Stomach (tissue), 9 donors: ENCODE measurements around the gene IZUMO2. TPM values are rescaled to one million over a fixed set of nuclear protein-coding genes. Genes with fewer than 3 reads are reported as not detected.
A peak's percentile ranks its signal among the peaks of the same experiment; 100 is the strongest.

Experiments used
- DNase-seq, 2 donors: peaks; one replicate each; pipeline versions ENCODE4 v3.0.0 to v3.0.0-alpha.2; 2013 to 2019
- H3K27ac ChIP-seq, 5 donors: fragments of 200-600 bp in 4 of 5; sonication (generic) in 4 of 5; one replicate each; pipeline ENCODE4 v1.5.1; 2013 to 2019; ENCODE audit warnings: mild to moderate bottlenecking in 1 of 5, moderate library complexity in 1 of 5
- H3K27me3 ChIP-seq, 3 donors: fragments of 200-600 bp; sonication (generic); one replicate each; pipeline ENCODE4 v1.5.1; 2017 to 2019; ENCODE audit warnings: mixed run types in 1 of 3
- H3K36me3 ChIP-seq, 4 donors: fragments of 200-600 bp; sonication (generic); 1 replicate in 3 of 4; 2 replicates in 1 of 4; pipeline ENCODE4 v1.5.1; 2016 to 2019
- H3K4me1 ChIP-seq, 4 donors: fragments of 200-600 bp; sonication (generic); one replicate each; pipeline ENCODE4 v1.5.1; 2016 to 2019
- H3K4me3 ChIP-seq, 4 donors: fragments of 200-600 bp; sonication (generic) in 3 of 4; one replicate each; pipeline ENCODE4 v1.5.1; 2016 to 2019; ENCODE audit warnings: mild to moderate bottlenecking in 1 of 4
- H3K9me3 ChIP-seq, 4 donors: fragments of 200-600 bp; sonication (generic); one replicate each; pipeline ENCODE4 v1.5.1; 2016 to 2019
- CTCF ChIP-seq, 7 experiments: fragments of 450-650 bp in 4 of 7; fragments of 200-600 bp in 3 of 7; sonication (generic) in 3 of 7; IDR thresholded peaks; one replicate each; pipeline ENCODE4 v1.5.1; 2016 to 2019; ENCODE audit warnings: antibody characterized with exemption in 7 of 7, control low read depth in 2 of 7, mild to moderate bottlenecking in 1 of 7
- EP300 ChIP-seq: sonication (generic); formaldehyde crosslinking; IDR thresholded peaks from one replicate; pipeline ENCODE4 v1.6.1; 2017; ENCODE audit warnings: antibody characterized with exemption
- POLR2A ChIP-seq, 4 donors: fragments of 450-650 bp; IDR thresholded peaks; one replicate each; pipeline ENCODE4 v1.6.1; 2016; ENCODE audit warnings: antibody characterized with exemption in 4 of 4, control low read depth in 2 of 4, mild to moderate bottlenecking in 1 of 4, moderate library complexity in 1 of 4
- POLR2AphosphoS5 ChIP-seq, 3 donors: sonication (generic); formaldehyde crosslinking; IDR thresholded peaks; one replicate each; pipeline ENCODE4 v1.6.1; 2016; ENCODE audit warnings: antibody characterized with exemption in 3 of 3
- WGBS, 5 donors: extraction: QIAGEN DNeasy Blood & Tissue Kit in 3 of 5; methylation state at CpG; one replicate each; pipeline versions ENCODE4 v1.1.5 to v1.1.7; 2013 to 2018; 5-methylcytosine and 5-hydroxymethylcytosine counted together
- intact Hi-C: fragments of 100-400 bp; cut with DNase I; formaldehyde crosslinking; loops from one replicate; pipeline ENCODE4 v1.15.1; 2023; ENCODE audit warnings: low total_unique reads
- polyA plus RNA-seq, 3 donors: library from polyadenylated mRNA; stranded (reverse); fragments of 200-250 nt; gene quantifications; one replicate each; pipeline ENCODE4 v1.2.3, GENCODE V29; 2013
- total RNA-seq, 5 donors: library from RNA; depleted of rRNA; stranded (reverse); fragments of >200 nt; gene quantifications; one replicate each; pipeline versions ENCODE4 v1.1.0 to v1.2.3, GENCODE V29; 2014 to 2016
- donor health status: healthy with polysubstance abuse.
- donor health status: Bipolar disorder and iron deficiency.
- donor health status: healthy.

IZUMO2 gene
- total and polyA plus RNA-seq, 8 donors, result not detected

DNA sequence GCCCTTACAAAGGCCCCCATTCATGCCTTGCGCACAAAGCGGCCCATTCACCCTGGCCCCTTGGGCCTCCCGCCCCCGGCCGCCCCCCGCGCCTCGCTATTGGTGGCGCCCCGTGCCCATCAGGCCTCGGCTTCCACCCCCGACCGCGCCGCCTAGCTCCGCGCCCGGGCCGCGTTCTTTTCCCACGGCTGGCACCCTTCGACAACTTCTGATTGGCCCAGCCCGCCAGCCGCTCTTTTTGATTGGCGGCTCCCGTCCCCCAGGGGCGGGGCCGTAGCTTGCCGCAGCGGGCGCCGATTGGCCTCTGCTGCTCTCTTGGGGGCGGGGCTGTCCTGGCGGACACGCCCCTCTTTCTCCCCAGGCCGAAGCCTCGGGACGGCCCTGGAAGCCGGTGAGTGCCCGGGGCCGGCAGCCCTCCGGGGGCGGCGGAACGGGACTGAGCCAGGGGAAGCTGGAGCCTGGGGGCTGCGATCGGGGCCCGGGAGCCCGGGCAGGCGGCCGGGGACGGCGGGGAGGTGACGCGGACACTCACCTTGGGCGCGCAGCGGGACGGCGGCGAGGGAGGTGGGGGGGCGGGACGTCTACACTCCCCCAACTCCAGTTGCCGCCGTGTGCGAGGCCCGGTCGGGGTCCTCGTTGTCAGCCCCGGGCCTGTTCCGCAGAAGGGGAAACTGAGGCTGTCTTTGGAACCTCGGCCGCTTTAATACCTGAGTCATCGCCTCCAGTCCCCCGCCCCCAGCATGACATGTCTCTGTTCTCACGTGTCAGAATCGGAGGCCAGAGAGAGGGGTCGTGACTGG is 40.4 kb upstream of the IZUMO2 start, which contains the start of gene MYH14:
Gene MYH14, plus strand, starts transcription at position 342 of the 800 bp plus-strand sequence. CDS start 6,744 bp downstream, outside the sequence.
- intact Hi-C loops, result no loop called here
- Histone ChIP-seq H3K27me3 (peaks cover 0 to 77% (median 41%) of the 10 kb centered on the region in 3 donors), H3K36me3 (no peaks in the 10 kb centered on the region), H3K4me3 (peak within 1 kb of the TSS; percentile 55 to 64 (median 58)), H3K4me1 (peaks cover 9 to 45% (median 39%) of the 10 kb centered on the region in 4 donors), H3K27ac (peak within 1 kb of the TSS; percentile 87 to 91 (median 88)), H3K9me3 (no peaks in the 10 kb centered on the region)
- peak; percentile 96 to 97 for DNase-seq
- 3 to 10% (median 4%) methylated on average over 8 to 78 of the region's 78 CpGs for WGBS, 5 donors
- TF ChIP-seq POLR2AphosphoS5 (IDR thresholded peaks at IDR 0.05) (peak in 2 of 3 donors; percentile 51 to 58), POLR2A (IDR thresholded peaks at IDR 0.05) (no peak), EP300 (no peak)

GRCh38 chr19:50202962-50203280 is 39.8 kb upstream of the IZUMO2 start:
- WGBS, 5 donors, result 6 to 16% (median 8%) methylated on average over 15 to 18 of the region's 18 CpGs
- DNase-seq, result no peak
- Histone ChIP-seq H3K4me1 (peaks cover 9 to 46% (median 41%) of the 10 kb centered on the region in 4 donors), H3K4me3 (peak overlapping the region; percentile 55 to 64 (median 58)), H3K36me3 (no peaks in the 10 kb centered on the region), H3K27me3 (peaks cover 0 to 75% (median 41%) of the 10 kb centered on the region in 3 donors), H3K27ac (peak overlapping the region in 3 of 5 donors; percentile 37 to 91 (median 88)), H3K9me3 (no peaks in the 10 kb centered on the region)
- TF ChIP-seq CTCF (IDR thresholded peaks at IDR 0.05), result no peak
- TF ChIP-seq POLR2A (IDR thresholded peaks at IDR 0.05), result no peak
- no peak for TF ChIP-seq EP300
- intact Hi-C loops, result no loop called here

- Histone ChIP-seq H3K27ac (no peak overlapping the region), H3K36me3 (no peaks in the 10 kb centered on the region), H3K4me3 (no peak overlapping the region), H3K9me3 (no peaks in the 10 kb centered on the region), H3K27me3 (peaks cover 0 to 73% (median 41%) of the 10 kb centered on the region in 3 donors), H3K4me1 (peaks cover 9 to 46% (median 41%) of the 10 kb centered on the region in 4 donors)
- TF ChIP-seq EP300, result no peak
- TF ChIP-seq CTCF (IDR thresholded peaks at IDR 0.05), result no peak
- TF ChIP-seq POLR2AphosphoS5 (IDR thresholded peaks at IDR 0.05), result no peak
- no peak for TF ChIP-seq POLR2A (IDR thresholded peaks at IDR 0.05)
- DNase-seq, result no peak
- WGBS, 5 donors, result 77 to 88% (median 83%) methylated on average over 3 of the region's 3 CpGs
- intact Hi-C loops, result no loop called here
These were observed 39.3 kb upstream of the IZUMO2 start for GRCh38 chr19:50202386-50202785.

- Histone ChIP-seq H3K4me3 (no peak overlapping the region), H3K27ac (peak overlapping the region in 1 of 5 donors; percentile 26), H3K27me3 (peaks cover 0 to 68% (median 27%) of the 10 kb centered on the region in 3 donors), H3K4me1 (peaks cover 9 to 34% (median 27%) of the 10 kb centered on the region in 4 donors), H3K36me3 (no peaks in the 10 kb centered on the region), H3K9me3 (no peaks in the 10 kb centered on the region)
- peak in 1 of 2 donors; percentile 46 for DNase-seq
- WGBS, 5 donors, result 3 to 10% (median 4%) methylated on average over 5 of the region's 5 CpGs
- TF ChIP-seq CTCF (IDR thresholded peaks at IDR 0.05) (no peak), EP300 (no peak), POLR2AphosphoS5 (IDR thresholded peaks at IDR 0.05) (no peak), POLR2A (IDR thresholded peaks at IDR 0.05) (no peak)
- intact Hi-C loops, result no loop called here
These were observed 36.1 kb upstream of the IZUMO2 start for GRCh38 chr19:50199259-50199555.
